ENCODE measurements around the gene COLEC12. TPM values are rescaled to one million over a fixed set of nuclear protein-coding genes. Genes with fewer than 3 reads are reported as not detected.

COLEC12 gene
- total RNA-seq, 6 donors from 2014 or later, result 29.3 to 72.2 (median 47.0) TPM

- DNase-seq, result no peak
- TF ChIP-seq CTCF (IDR thresholded peaks at IDR 0.05) (no peak), POLR2A (IDR thresholded peaks at IDR 0.05) (no peak), POLR2AphosphoS5 (IDR thresholded peaks at IDR 0.05) (no peak), EP300 (IDR thresholded peaks at IDR 0.05) (no peak)
- Histone ChIP-seq H3K9me3 (no peaks in the 10 kb centered on the region), H3K27me3 (no peaks in the 10 kb centered on the region), H3K36me3 (no peaks in the 10 kb centered on the region), H3K27ac (no peak overlapping the region), H3K4me3 (no peak overlapping the region), H3K4me1 (peaks cover 6 to 23% (median 21%) of the 10 kb centered on the region in 4 donors)
- WGBS, 2 donors, result 46 to 47% methylated on average over 2 of the region's 2 CpGs
- no peak for ATAC-seq (ENCODE audit: low FRiP score in 2 of 2)
These were observed 38.7 kb downstream of the COLEC12 start for GRCh38 chr18:461762-462161.

- WGBS, 2 donors, result 97% methylated on average over 5 of the region's 6 CpGs
- DNase-seq, result no peak
- no peak overlapping the region for H3K27ac ChIP-seq
- H3K36me3 ChIP-seq, result no peaks in the 10 kb centered on the region
- H3K9me3 ChIP-seq, result no peaks in the 10 kb centered on the region
- H3K4me1 ChIP-seq, result peaks cover 6 to 25% (median 22%) of the 10 kb centered on the region in 4 donors
- no peaks in the 10 kb centered on the region for H3K27me3 ChIP-seq
- H3K4me3 ChIP-seq, result no peak overlapping the region
- TF ChIP-seq POLR2AphosphoS5 (IDR thresholded peaks at IDR 0.05), result no peak
- TF ChIP-seq EP300 (IDR thresholded peaks at IDR 0.05), result no peak
- no peak for TF ChIP-seq POLR2A (IDR thresholded peaks at IDR 0.05)
- TF ChIP-seq CTCF (IDR thresholded peaks at IDR 0.05), result no peak
- ATAC-seq (ENCODE audit: low FRiP score in 2 of 2), result no peak
These were observed 39.7 kb downstream of the COLEC12 start for GRCh38 chr18:460791-461190.

GRCh38 chr18:459814-460593 lies 40.5 kb downstream of the COLEC12 start:
- Histone ChIP-seq H3K36me3 (no peaks in the 10 kb centered on the region), H3K27me3 (no peaks in the 10 kb centered on the region), H3K9me3 (no peaks in the 10 kb centered on the region), H3K27ac (no peak overlapping the region), H3K4me3 (no peak overlapping the region), H3K4me1 (peaks cover 6 to 25% (median 21%) of the 10 kb centered on the region in 4 donors)
- TF ChIP-seq POLR2AphosphoS5 (IDR thresholded peaks at IDR 0.05), result no peak
- TF ChIP-seq POLR2A (IDR thresholded peaks at IDR 0.05), result no peak
- TF ChIP-seq CTCF (IDR thresholded peaks at IDR 0.05), result no peak
- TF ChIP-seq EP300 (IDR thresholded peaks at IDR 0.05), result no peak
- ATAC-seq (ENCODE audit: low FRiP score in 2 of 2) (no peak), DNase-seq (no peak)
- WGBS, 2 donors, result 79 to 81% methylated on average over 14 of the region's 14 CpGs

GRCh38 chr18:457521-458412 lies 42.7 kb downstream of the COLEC12 start:
- H3K4me1 ChIP-seq, result peaks cover 6 to 25% (median 20%) of the 10 kb centered on the region in 4 donors
- no peaks in the 10 kb centered on the region for H3K27me3 ChIP-seq
- H3K27ac ChIP-seq, result peak overlapping the region in 2 of 4 donors; percentile 57 to 77
- no peak overlapping the region for H3K4me3 ChIP-seq
- DNase-seq (peak in 1 of 2 donors; percentile 45), ATAC-seq (ENCODE audit: low FRiP score in 2 of 2) (peak in 1 of 2 donors; percentile 27)
- H3K36me3 ChIP-seq, result no peaks in the 10 kb centered on the region
- no peaks in the 10 kb centered on the region for H3K9me3 ChIP-seq
- TF ChIP-seq EP300 (IDR thresholded peaks at IDR 0.05), result peak in 1 of 4 donors; percentile 37
- TF ChIP-seq POLR2A (IDR thresholded peaks at IDR 0.05), result no peak
- 34 to 56% methylated on average over 12 of the region's 12 CpGs for WGBS, 2 donors

- H3K4me3 ChIP-seq, result no peak overlapping the region
- peak in 1 of 2 donors; percentile 29 for DNase-seq
- peaks cover 6 to 25% (median 20%) of the 10 kb centered on the region in 4 donors for H3K4me1 ChIP-seq
- H3K27me3 ChIP-seq, result no peaks in the 10 kb centered on the region
- no peaks in the 10 kb centered on the region for H3K9me3 ChIP-seq
- no peak for TF ChIP-seq POLR2AphosphoS5 (IDR thresholded peaks at IDR 0.05)
- TF ChIP-seq POLR2A (IDR thresholded peaks at IDR 0.05), result no peak
- TF ChIP-seq CTCF (IDR thresholded peaks at IDR 0.05), result no peak
- no peak for TF ChIP-seq EP300 (IDR thresholded peaks at IDR 0.05)
- 30 to 31% methylated on average over 7 to 9 of the region's 9 CpGs for WGBS, 2 donors
- H3K27ac ChIP-seq, result peak overlapping the region; percentile 33 to 77 (median 48)
- H3K36me3 ChIP-seq, result no peaks in the 10 kb centered on the region
- peak; percentile 73 to 77 for ATAC-seq (ENCODE audit: low FRiP score in 2 of 2)
These were observed 43.4 kb downstream of the COLEC12 start for GRCh38 chr18:457140-457519.
